ENCODE results near the gene PDE6B.

GRCh38 chr4:653831-654502, 28.6 kb downstream of the PDE6B start:
- TF ChIP-seq CTCF (IDR thresholded peaks at IDR 0.05): no peak
- TF ChIP-seq POLR2A (IDR thresholded peaks at IDR 0.05): no peak

All from thyroid gland (tissue), 4 donors.